Ureter (tissue), 1 donor: ENCODE data around the gene TEKT5. TPM values are rescaled to one million over a fixed set of nuclear protein-coding genes. Genes with fewer than 3 reads are reported as not detected.
"Not testable (repeated sequence)": the region's sequence is repeated elsewhere in the genome, so short reads cannot be mapped to it uniquely, and the experiment has no call there.

ENCODE experiments used
- DNase-seq: peaks from one replicate; pipeline ENCODE4 v3.0.0-alpha.2; 2020; ENCODE audit warnings: low spot score
- total RNA-seq: library from RNA; stranded (reverse); gene quantifications from one replicate; pipeline ENCODE4 v1.2.4, GENCODE V29; 2023
- donor health status: DM: yes; HTN: yes; CAD: no.

Gene TEKT5
- total RNA-seq, 1 donor from 2014 or later: 8.0 TPM

GRCh38 chr16:10685709-10686108 is 9.0 kb downstream of the TEKT5 start:
- DNase-seq: peak; percentile 41

- peak; percentile 35 for DNase-seq
Observed at GRCh38 chr16:10684511-10685151, 10.1 kb downstream of the TEKT5 start.

- peak; percentile 15 for DNase-seq
Observed at GRCh38 chr16:10683170-10683569, 11.6 kb downstream of the TEKT5 start.

- DNase-seq: no peak
Observed at GRCh38 chr16:10682604-10683003, 12.1 kb downstream of the TEKT5 start.

GRCh38 chr16:10681310-10682308 is 13.1 kb downstream of the TEKT5 start:
- peak; percentile 36 for DNase-seq

- DNase-seq: no peak
Observed at GRCh38 chr16:10679921-10680320, 14.8 kb downstream of the TEKT5 start.

GRCh38 chr16:10679441-10679840 is 15.3 kb downstream of the TEKT5 start:
- not testable (repeated sequence) for DNase-seq

- peak; percentile 4 for DNase-seq
Observed at GRCh38 chr16:10678655-10679054, 16.1 kb downstream of the TEKT5 start.

GRCh38 chr16:10676284-10676683 is 18.4 kb downstream of the TEKT5 start:
- no peak for DNase-seq

GRCh38 chr16:10675861-10676260 is 18.9 kb downstream of the TEKT5 start:
- DNase-seq: no peak

- DNase-seq: no peak
Observed at GRCh38 chr16:10675216-10675615, 19.5 kb downstream of the TEKT5 start.

- DNase-seq: no peak
Observed at GRCh38 chr16:10671729-10672128, 23.0 kb downstream of the TEKT5 start.

- no peak for DNase-seq
Observed at GRCh38 chr16:10669791-10670190, 24.9 kb downstream of the TEKT5 start.

GRCh38 chr16:10668322-10669045 is 26.2 kb downstream of the TEKT5 start:
- DNase-seq: no peak

GRCh38 chr16:10667239-10667638 is 27.5 kb downstream of the TEKT5 start:
- DNase-seq: no peak

GRCh38 chr16:10666291-10666690 is 28.4 kb downstream of the TEKT5 start:
- no peak for DNase-seq

GRCh38 chr16:10665166-10665565 is 29.6 kb downstream of the TEKT5 start:
- no peak for DNase-seq

GRCh38 chr16:10664720-10665126 is 30.0 kb downstream of the TEKT5 start:
- no peak for DNase-seq

GRCh38 chr16:10663744-10664143 is 31.0 kb downstream of the TEKT5 start:
- no peak for DNase-seq

GRCh38 chr16:10663146-10663545 is 31.6 kb downstream of the TEKT5 start:
- DNase-seq: no peak

- DNase-seq: no peak
Observed at GRCh38 chr16:10662212-10662611, 32.5 kb downstream of the TEKT5 start.

- no peak for DNase-seq
Observed at GRCh38 chr16:10661737-10662136, 33.0 kb downstream of the TEKT5 start.
